ENCODE results near the gene LRRC27. TPM values are rescaled to one million over a fixed set of nuclear protein-coding genes. Genes with fewer than 3 reads are reported as not detected.

The LRRC27 gene
- total RNA-seq, 2 experiments from 2014 or later = 13.0 to 17.3 TPM

GRCh38 chr10:132408823-132409666, 77.1 kb downstream of the LRRC27 start:
- Histone ChIP-seq H2AFZ (ENCODE audit: low read length) (no peak overlapping the region), H3K9me3 (ENCODE audit: low read length) (no peaks in the 10 kb centered on the region), H3K4me2 (ENCODE audit: low read length) (no peak overlapping the region), H3K9me2 (ENCODE audit: insufficient read depth, low read length) (no peaks in the 10 kb centered on the region), H4K20me1 (ENCODE audit: insufficient read depth, low read length) (no peaks in the 10 kb centered on the region), H3K36me3 (ENCODE audit: insufficient read depth, low read length) (no peaks in the 10 kb centered on the region), H3K79me2 (ENCODE audit: insufficient read depth, low read depth, low read length) (no peaks in the 10 kb centered on the region), H3K4me1 (ENCODE audit: insufficient read depth, low read length, poor library complexity, severe bottlenecking) (peaks cover 7% of the 10 kb centered on the region), H3K27ac (ENCODE audit: low read depth, low read length, poor library complexity, severe bottlenecking) (no peak overlapping the region), H3K4me3 (ENCODE audit: low read depth, low read length, poor library complexity, severe bottlenecking) (no peak overlapping the region)
- CTCF ChIA-PET (ENCODE audit: unreplicated experiment) = no interaction called here
- no TSS peak for BruUV-seq (replicated peaks)
- POLR2A ChIA-PET = interaction anchor here (1.0 kb wide), 1 partner anchor 11 kb away, joined by 4 read pairs; no protein-coding TSS in a partner anchor
- TF ChIP-seq EZH2phosphoT487 (IDR thresholded peaks at IDR 0.05; ENCODE audit: borderline replicate concordance, low read depth, low read length) (no peak), CTCF (conservative IDR thresholded peaks at IDR 0.05; ENCODE audit: low read length) (no peak)
- DNase-seq (ENCODE audit: low spot score) = no peak
- intact Hi-C loops (cut with micrococcal nuclease; ENCODE audit: unreplicated experiment) = no loop called here

- no peaks in the 10 kb centered on the region for H3K9me2 ChIP-seq (ENCODE audit: insufficient read depth, low read length)
- no peak overlapping the region for H2AFZ ChIP-seq (ENCODE audit: low read length)
- no TSS peak for BruUV-seq (replicated peaks)
- intact Hi-C loops (cut with micrococcal nuclease; ENCODE audit: unreplicated experiment) = no loop called here
- H3K9me3 ChIP-seq (ENCODE audit: low read length) = no peaks in the 10 kb centered on the region
- H3K36me3 ChIP-seq (ENCODE audit: insufficient read depth, low read length) = no peaks in the 10 kb centered on the region
- H3K27ac ChIP-seq (ENCODE audit: low read depth, low read length, poor library complexity, severe bottlenecking) = no peak overlapping the region
- CTCF ChIA-PET (ENCODE audit: unreplicated experiment) = no interaction called here
- POLR2A ChIA-PET = no interaction called here
- TF ChIP-seq EZH2phosphoT487 (IDR thresholded peaks at IDR 0.05; ENCODE audit: borderline replicate concordance, low read depth, low read length) (no peak), CTCF (conservative IDR thresholded peaks at IDR 0.05; ENCODE audit: low read length) (no peak)
- no peak overlapping the region for H3K4me3 ChIP-seq (ENCODE audit: low read depth, low read length, poor library complexity, severe bottlenecking)
- H3K4me2 ChIP-seq (ENCODE audit: low read length) = no peak overlapping the region
- H4K20me1 ChIP-seq (ENCODE audit: insufficient read depth, low read length) = no peaks in the 10 kb centered on the region
- no peak for DNase-seq (ENCODE audit: low spot score)
- H3K79me2 ChIP-seq (ENCODE audit: insufficient read depth, low read depth, low read length) = no peaks in the 10 kb centered on the region
- H3K4me1 ChIP-seq (ENCODE audit: insufficient read depth, low read length, poor library complexity, severe bottlenecking) = peaks cover 7% of the 10 kb centered on the region
These were observed 77.7 kb downstream of the LRRC27 start for GRCh38 chr10:132409667-132410028.

- TF ChIP-seq EZH2phosphoT487 (IDR thresholded peaks at IDR 0.05; ENCODE audit: borderline replicate concordance, low read depth, low read length) (no peak), CTCF (conservative IDR thresholded peaks at IDR 0.05; ENCODE audit: low read length) (no peak)
- Histone ChIP-seq H3K4me1 (ENCODE audit: insufficient read depth, low read length, poor library complexity, severe bottlenecking) (peaks cover 7% of the 10 kb centered on the region), H3K36me3 (ENCODE audit: insufficient read depth, low read length) (no peaks in the 10 kb centered on the region), H3K79me2 (ENCODE audit: insufficient read depth, low read depth, low read length) (no peaks in the 10 kb centered on the region), H2AFZ (ENCODE audit: low read length) (no peak overlapping the region), H3K4me3 (ENCODE audit: low read depth, low read length, poor library complexity, severe bottlenecking) (no peak overlapping the region), H3K27ac (ENCODE audit: low read depth, low read length, poor library complexity, severe bottlenecking) (no peak overlapping the region), H4K20me1 (ENCODE audit: insufficient read depth, low read length) (no peaks in the 10 kb centered on the region), H3K9me3 (ENCODE audit: low read length) (no peaks in the 10 kb centered on the region), H3K9me2 (ENCODE audit: insufficient read depth, low read length) (no peaks in the 10 kb centered on the region), H3K4me2 (ENCODE audit: low read length) (no peak overlapping the region)
- no TSS peak for BruUV-seq (replicated peaks)
- DNase-seq (ENCODE audit: low spot score) = no peak
- intact Hi-C loops (cut with micrococcal nuclease; ENCODE audit: unreplicated experiment) = no loop called here
- ChIA-PET POLR2A (no interaction called here), CTCF (ENCODE audit: unreplicated experiment) (no interaction called here)
These were observed 78.2 kb downstream of the LRRC27 start for GRCh38 chr10:132410056-132410778.
